Ureter (tissue), 1 donor: ENCODE data around the gene LRP1-AS. TPM values are rescaled to one million over a fixed set of nuclear protein-coding genes. Genes with fewer than 3 reads are reported as not detected.
A peak's percentile ranks its signal among the peaks of the same experiment; 100 is the strongest.

ENCODE experiments used
- DNase-seq: peaks from one replicate; pipeline ENCODE4 v3.0.0-alpha.2; 2020; ENCODE audit warnings: low spot score
- total RNA-seq: library from RNA; stranded (reverse); gene quantifications from one replicate; pipeline ENCODE4 v1.2.4, GENCODE V29; 2023
- donor health status: DM: yes; HTN: yes; CAD: no.

LRP1-AS gene
- total RNA-seq, 1 donor from 2014 or later: not detected

GRCh38 chr12:57160741-57161140, 13.3 kb upstream of the LRP1-AS start:
- no peak for DNase-seq

GRCh38 chr12:57160040-57160439, 12.6 kb upstream of the LRP1-AS start:
- no peak for DNase-seq

GRCh38 chr12:57159311-57159710, 11.9 kb upstream of the LRP1-AS start:
- no peak for DNase-seq

GRCh38 chr12:57158665-57159064, 11.2 kb upstream of the LRP1-AS start:
- DNase-seq: no peak

- no peak for DNase-seq
Measured at GRCh38 chr12:57158186-57158585, 10.8 kb upstream of the LRP1-AS start.

GRCh38 chr12:57157588-57158173, 10.3 kb upstream of the LRP1-AS start:
- DNase-seq: no peak

- DNase-seq: no peak
Measured at GRCh38 chr12:57156701-57157403, 9.4 kb upstream of the LRP1-AS start.

- DNase-seq: no peak
Measured at GRCh38 chr12:57154804-57155434, 7.5 kb upstream of the LRP1-AS start.

- no peak for DNase-seq
Measured at GRCh38 chr12:57154076-57154475, 6.7 kb upstream of the LRP1-AS start.

GRCh38 chr12:57153415-57153997, 6.1 kb upstream of the LRP1-AS start:
- no peak for DNase-seq

GRCh38 chr12:57152639-57153038, 5.2 kb upstream of the LRP1-AS start:
- DNase-seq: no peak

GRCh38 chr12:57151741-57152630, 4.6 kb upstream of the LRP1-AS start:
- DNase-seq: peak; percentile 69

GRCh38 chr12:57150400-57151000, 3.1 kb upstream of the LRP1-AS start:
- DNase-seq: no peak

GRCh38 chr12:57149245-57149900, 2.0 kb upstream of the LRP1-AS start:
- DNase-seq: peak; percentile 77

GRCh38 chr12:57148469-57149244, 1.2 kb upstream of the LRP1-AS start:
- DNase-seq: peak; percentile 72

- no peak for DNase-seq
Measured at GRCh38 chr12:57146092-57146491, 1.3 kb downstream of the LRP1-AS start.

GRCh38 chr12:57145460-57146059, 1.9 kb downstream of the LRP1-AS start:
- DNase-seq: no peak

GRCh38 chr12:57143454-57143853, 4.0 kb downstream of the LRP1-AS start:
- no peak for DNase-seq

- DNase-seq: no peak
Measured at GRCh38 chr12:57142727-57143126, 4.7 kb downstream of the LRP1-AS start.

GRCh38 chr12:57142121-57142520, 5.3 kb downstream of the LRP1-AS start:
- no peak for DNase-seq
